K562 (cell line): ENCODE results near the gene CFL1.

Experiments
- FOXJ3 ChIP-seq: sonication (generic); formaldehyde crosslinking; IDR thresholded peaks from 2 replicates; pipeline ENCODE4 v1.4.0; 2020; ENCODE audit warnings: mild to moderate bottlenecking, missing genetic modification reagents
- HSF4 ChIP-seq: fragments of 250-450 bp; sonication (Bioruptor Pico); IDR thresholded peaks from 2 replicates; pipeline ENCODE4 v2.1.2; 2022; ENCODE audit warnings: mild to moderate bottlenecking, moderate library complexity, borderline replicate concordance
- JUND ChIP-seq, 2 experiments: IDR thresholded peaks; 2 replicates in 1 of 2; 3 replicates in 1 of 2; pipeline ENCODE4 v1.6.1; 2011; ENCODE audit warnings: borderline replicate concordance in 2 of 2, low read depth in 2 of 2, low read length in 2 of 2, improper control_type of control experiment in 1 of 2, missing biosample characterization in 1 of 2, missing genetic modification characterization in 1 of 2, missing genetic modification reagents in 1 of 2
- SPI1 ChIP-seq: IDR thresholded peaks from 2 replicates; pipeline ENCODE4 v1.6.1; 2011; ENCODE audit warnings: low read depth, low read length, control low read depth, borderline replicate concordance
- ZNF347 ChIP-seq: fragments of 450-650 bp; formaldehyde crosslinking; IDR thresholded peaks from 2 replicates; pipeline ENCODE4 v1.4.0; 2020; ENCODE audit warnings: low read depth, mild to moderate bottlenecking, moderate library complexity
- TF ChIP-seq, protein P1 (sequence below), 3 experiments: IDR thresholded peaks in 2 of 3; conservative IDR thresholded peaks in 1 of 3; 2 replicates each; pipeline ENCODE4 v1.5.1; 2011 to 2012; ENCODE audit warnings: low read length in 3 of 3, mild to moderate bottlenecking in 3 of 3, control low read depth in 2 of 3, improper control_type of control experiment in 1 of 3, inconsistent platforms in 1 of 3, low read depth in 1 of 3, mixed read lengths in 1 of 3, moderate library complexity in 1 of 3; ENCODE audit not compliant: insufficient read depth in 2 of 3

DNA sequence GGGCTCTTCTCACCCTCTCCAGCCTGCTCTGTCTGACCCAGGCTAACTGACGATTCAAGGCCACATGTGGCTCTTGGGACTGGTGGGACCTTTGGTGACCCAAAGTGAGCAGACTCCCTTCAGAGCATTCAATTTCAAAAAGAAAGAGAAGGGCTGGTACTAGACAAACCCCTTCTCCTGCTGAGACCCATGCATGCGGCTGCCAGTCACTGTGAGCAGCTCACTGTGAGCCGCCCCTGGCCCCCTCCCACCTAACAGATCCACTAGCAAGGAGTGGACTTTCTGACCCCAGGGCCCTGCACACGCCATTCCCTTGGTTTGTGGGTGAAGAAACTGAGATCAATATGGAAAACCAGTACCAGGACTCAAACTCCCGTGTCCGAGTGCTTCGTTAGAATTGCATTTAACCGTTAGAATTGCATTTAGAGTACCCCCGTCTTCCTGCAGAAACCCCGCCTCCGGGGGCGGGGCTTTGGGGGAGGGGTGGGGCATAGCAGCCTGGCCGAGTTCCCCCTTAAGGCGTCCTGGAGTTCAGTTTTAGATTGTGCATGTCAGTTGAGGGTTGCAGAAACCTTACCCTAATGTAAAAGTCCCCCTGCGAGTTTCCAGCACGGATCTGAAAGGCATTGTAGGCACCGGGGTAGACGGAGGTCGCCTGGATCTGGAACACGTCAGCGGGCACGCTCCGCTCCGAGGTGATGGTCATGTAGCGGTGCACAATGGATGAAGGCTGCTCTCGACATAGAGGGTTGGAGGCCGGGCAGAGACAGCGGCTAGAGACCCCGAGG lies 9.5 kb upstream of the CFL1 start:
- TF ChIP-seq SPI1 (no peak), HSF4 (CRISPR knock-in tag) (no peak), JUND (IDR thresholded peaks at IDR 0.05; ENCODE audit: borderline replicate concordance, low read depth, low read length) (no peak), JUND (tag; IDR thresholded peaks at IDR 0.05; ENCODE audit: borderline replicate concordance, low read depth, low read length) (no peak), ZNF347 (CRISPR knock-in tag) (no peak), FOXJ3 (CRISPR knock-in tag) (no peak)
- TF ChIP-seq, protein P1, sequence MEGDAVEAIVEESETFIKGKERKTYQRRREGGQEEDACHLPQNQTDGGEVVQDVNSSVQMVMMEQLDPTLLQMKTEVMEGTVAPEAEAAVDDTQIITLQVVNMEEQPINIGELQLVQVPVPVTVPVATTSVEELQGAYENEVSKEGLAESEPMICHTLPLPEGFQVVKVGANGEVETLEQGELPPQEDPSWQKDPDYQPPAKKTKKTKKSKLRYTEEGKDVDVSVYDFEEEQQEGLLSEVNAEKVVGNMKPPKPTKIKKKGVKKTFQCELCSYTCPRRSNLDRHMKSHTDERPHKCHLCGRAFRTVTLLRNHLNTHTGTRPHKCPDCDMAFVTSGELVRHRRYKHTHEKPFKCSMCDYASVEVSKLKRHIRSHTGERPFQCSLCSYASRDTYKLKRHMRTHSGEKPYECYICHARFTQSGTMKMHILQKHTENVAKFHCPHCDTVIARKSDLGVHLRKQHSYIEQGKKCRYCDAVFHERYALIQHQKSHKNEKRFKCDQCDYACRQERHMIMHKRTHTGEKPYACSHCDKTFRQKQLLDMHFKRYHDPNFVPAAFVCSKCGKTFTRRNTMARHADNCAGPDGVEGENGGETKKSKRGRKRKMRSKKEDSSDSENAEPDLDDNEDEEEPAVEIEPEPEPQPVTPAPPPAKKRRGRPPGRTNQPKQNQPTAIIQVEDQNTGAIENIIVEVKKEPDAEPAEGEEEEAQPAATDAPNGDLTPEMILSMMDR (IDR thresholded peaks at IDR 0.05 in 2 of 3, conservative IDR thresholded peaks at IDR 0.05 in 1 of 3; ENCODE audit: insufficient read depth in 2 of 3, low read depth in 1 of 3, low read length in 3 of 3), result no peak
